GM23338 (cell line): ENCODE data around the gene MYT1. TPM values are rescaled to one million over a fixed set of nuclear protein-coding genes. Genes with fewer than 3 reads are reported as not detected.
A peak's percentile ranks its signal among the peaks of the same experiment; 100 is the strongest.

Source experiments
- ATAC-seq: fragments of 200-7000 bp; cut with Tn5 transposase; 3 replicates; pipeline ENCODE4 v1.9.1; 2020
- DNase-seq: peaks from one replicate; pipeline ENCODE4 v3.0.0-alpha.2; 2015; ENCODE audit warnings: low spot score
- H2AFZ ChIP-seq: fragments of 200-600 bp; sonication (generic); 2 replicates; pipeline ENCODE4 v1.8.0; 2016; ENCODE audit warnings: antibody characterized with exemption, mild to moderate bottlenecking, moderate library complexity
- H3F3A ChIP-seq: fragments of 200-600 bp; sonication (generic); replicated peaks from 2 replicates; pipeline ENCODE4 v1.8.0; 2017; ENCODE audit warnings: antibody characterized with exemption, mixed run types, low read depth
- H3K27ac ChIP-seq: fragments of 200-600 bp; sonication (generic); 2 replicates; pipeline ENCODE4 v1.6.1; 2016; ENCODE audit warnings: low read depth
- H3K27me3 ChIP-seq: fragments of 200-600 bp; sonication (generic); 2 replicates; pipeline ENCODE4 v1.8.0; 2016; ENCODE audit warnings: mild to moderate bottlenecking, mixed run types, moderate library complexity; ENCODE audit not compliant: insufficient read depth
- H3K36me3 ChIP-seq: fragments of 200-600 bp; sonication (generic); 2 replicates; pipeline ENCODE4 v1.8.0; 2016; ENCODE audit warnings: mild to moderate bottlenecking; ENCODE audit not compliant: insufficient read depth
- H3K4me1 ChIP-seq: fragments of 200-600 bp; sonication (generic); 2 replicates; pipeline ENCODE4 v1.8.0; 2016; ENCODE audit warnings: mild to moderate bottlenecking, moderate library complexity; ENCODE audit not compliant: insufficient read depth
- H3K4me2 ChIP-seq: fragments of 200-600 bp; sonication (generic); 2 replicates; pipeline ENCODE4 v1.7.1; 2017; ENCODE audit warnings: mixed run types
- H3K4me3 ChIP-seq: fragments of 200-600 bp; sonication (generic); 2 replicates; pipeline ENCODE4 v1.6.1; 2016; ENCODE audit warnings: mixed run types
- H3K79me2 ChIP-seq: fragments of 200-600 bp; sonication (generic); replicated peaks from 2 replicates; pipeline ENCODE4 v1.8.0; 2017; ENCODE audit warnings: mild to moderate bottlenecking; ENCODE audit not compliant: insufficient read depth
- H3K9me2 ChIP-seq: fragments of 200-600 bp; sonication (generic); 2 replicates; pipeline ENCODE4 v1.8.0; 2017; ENCODE audit not compliant: insufficient read depth
- H4K20me1 ChIP-seq: fragments of 200-600 bp; sonication (generic); replicated peaks from 2 replicates; pipeline ENCODE4 v1.8.0; 2017; ENCODE audit warnings: mild to moderate bottlenecking; ENCODE audit not compliant: insufficient read depth
- H3K27ac Mint-ChIP-seq: 2 replicates; pipeline ENCODE4 v1.8.0; 2020; ENCODE audit warnings: inconsistent platforms, mild to moderate bottlenecking, moderate library complexity, mixed read lengths
- H3K27me3 Mint-ChIP-seq: 3 replicates; pipeline ENCODE4 v1.8.0; 2022; ENCODE audit warnings: low read depth, mild to moderate bottlenecking, moderate library complexity, mixed read lengths, inconsistent platforms; ENCODE audit not compliant: insufficient read depth, poor library complexity
- H3K36me3 Mint-ChIP-seq: 3 replicates; pipeline ENCODE4 v1.8.0; 2021; ENCODE audit warnings: low read depth, mild to moderate bottlenecking, inconsistent platforms, moderate library complexity, mixed read lengths
- H3K4me1 Mint-ChIP-seq: 3 replicates; pipeline ENCODE4 v1.8.0; 2020; ENCODE audit warnings: mild to moderate bottlenecking, inconsistent platforms, mixed read lengths
- H3K4me3 Mint-ChIP-seq: 3 replicates; pipeline ENCODE4 v1.8.0; 2021; ENCODE audit warnings: moderate library complexity, mild to moderate bottlenecking, inconsistent platforms, mixed read lengths
- H3K9me3 Mint-ChIP-seq: 3 replicates; pipeline ENCODE4 v1.8.0; 2020; ENCODE audit warnings: moderate library complexity, mild to moderate bottlenecking, inconsistent platforms, mixed read lengths
- EZH2 ChIP-seq: fragments of 200-600 bp; sonication (generic); IDR thresholded peaks from one replicate; pipeline ENCODE4 v1.8.0; 2017; ENCODE audit warnings: antibody characterized with exemption, mild to moderate bottlenecking, low read depth; ENCODE audit not compliant: unreplicated experiment
- NANOG ChIP-seq: IDR thresholded peaks from 2 replicates; pipeline ENCODE4 v1.6.1; 2016; ENCODE audit warnings: antibody characterized with exemption, borderline replicate concordance
- POLR2AphosphoS5 ChIP-seq: IDR thresholded peaks from 2 replicates; pipeline ENCODE4 v1.6.1; 2016; ENCODE audit warnings: antibody characterized with exemption, low read depth
- REST ChIP-seq: IDR thresholded peaks from one replicate; pipeline ENCODE4 v1.6.1; 2018; ENCODE audit warnings: antibody characterized with exemption; ENCODE audit not compliant: unreplicated experiment
- ZNF114 ChIP-seq: fragments of 250-450 bp; sonication (Bioruptor Pico); IDR thresholded peaks from 2 replicates; pipeline ENCODE4 v1.5.0; 2020; ENCODE audit warnings: mild to moderate bottlenecking, moderate library complexity
- ZNF331 ChIP-seq: fragments of 250-450 bp; sonication (Bioruptor Pico); IDR thresholded peaks from 2 replicates; pipeline ENCODE4 v1.5.0; 2020; ENCODE audit warnings: low read depth, mild to moderate bottlenecking, moderate library complexity
- ZNF462 ChIP-seq: fragments of 250-450 bp; sonication (Bioruptor Pico); IDR thresholded peaks from 2 replicates; pipeline ENCODE4 v1.5.0; 2020; ENCODE audit warnings: mild to moderate bottlenecking, moderate library complexity
- polyA plus RNA-seq: library from polyadenylated mRNA; unstranded; fragments of >200 nt; fragmentation: Nextera tagmentation; extraction: Ambion mirVana; gene quantifications from 2 replicates; pipeline ENCODE4 v1.2.1, GENCODE V29; 2016
- total RNA-seq: library from RNA; depleted of rRNA; stranded (reverse); fragments of >200 nt; shearing (Covaris generic); gene quantifications from 2 replicates; pipeline ENCODE4 v1.2.3, GENCODE V29; 2014

The MYT1 gene
- total and polyA plus RNA-seq, 2 experiments from 2014 or later, result 0.83 to 1.6 TPM

- peaks cover 13% of the 10 kb centered on the region for H3K27me3 Mint-ChIP-seq
- Histone ChIP-seq H3K4me3 (no peak overlapping the region), H3K27ac (no peak overlapping the region), H3K4me1 (peaks cover 29% of the 10 kb centered on the region), H3K27me3 (peaks cover 13% of the 10 kb centered on the region), H4K20me1 (no peaks in the 10 kb centered on the region; the same call in 1 of the 2 replicates), H2AFZ (no peak overlapping the region), H3F3A (no peaks in the 10 kb centered on the region), H3K36me3 (no peaks in the 10 kb centered on the region), H3K9me2 (no peaks in the 10 kb centered on the region), H3K4me2 (no peak overlapping the region), H3K79me2 (no peaks in the 10 kb centered on the region)
- no peaks in the 10 kb centered on the region for H3K36me3 Mint-ChIP-seq
- ATAC-seq (peak; percentile 43), DNase-seq (no peak)
- no peak overlapping the region for H3K27ac Mint-ChIP-seq
- H3K4me1 Mint-ChIP-seq, result peaks cover 42% of the 10 kb centered on the region
- TF ChIP-seq ZNF114 (CRISPR knock-in tag) (no peak), REST (peak; percentile 75)
- H3K9me3 Mint-ChIP-seq, result no peaks in the 10 kb centered on the region
- H3K4me3 Mint-ChIP-seq, result no peak overlapping the region
These were observed 2.7 kb downstream of the MYT1 start for GRCh38 chr20:64166721-64167615.

- peaks cover 8% of the 10 kb centered on the region for H3K27me3 ChIP-seq
- H3K36me3 Mint-ChIP-seq, result no peaks in the 10 kb centered on the region
- H4K20me1 ChIP-seq, result no peaks in the 10 kb centered on the region
- H3K4me2 ChIP-seq, result no peak overlapping the region
- DNase-seq (no peak), ATAC-seq (0 out of 3 replicates have a peak, but pooled peaks have one; percentile 11)
- no peaks in the 10 kb centered on the region for H3K9me3 Mint-ChIP-seq
- no peak overlapping the region for H3K27ac ChIP-seq
- H3F3A ChIP-seq, result no peaks in the 10 kb centered on the region
- H3K4me1 ChIP-seq, result peaks cover 24% of the 10 kb centered on the region
- H3K4me1 Mint-ChIP-seq, result peaks cover 40% of the 10 kb centered on the region
- H3K9me2 ChIP-seq, result no peaks in the 10 kb centered on the region
- no peak overlapping the region for H3K27ac Mint-ChIP-seq
- H3K79me2 ChIP-seq, result no peaks in the 10 kb centered on the region
- H3K4me3 Mint-ChIP-seq, result no peak overlapping the region
- no peak overlapping the region for H2AFZ ChIP-seq
- H3K4me3 ChIP-seq, result no peak overlapping the region
- no peaks in the 10 kb centered on the region for H3K36me3 ChIP-seq
- peaks cover 9% of the 10 kb centered on the region for H3K27me3 Mint-ChIP-seq
- TF ChIP-seq ZNF462 (CRISPR knock-in tag) (no peak), EZH2 (no peak), NANOG (no peak), REST (no peak), ZNF331 (CRISPR knock-in tag) (no peak), POLR2AphosphoS5 (no peak)
These were observed 3.4 kb downstream of the MYT1 start for GRCh38 chr20:64167676-64168075.
